ENCODE results near the gene VSTM2L.

VSTM2L gene

DNA sequence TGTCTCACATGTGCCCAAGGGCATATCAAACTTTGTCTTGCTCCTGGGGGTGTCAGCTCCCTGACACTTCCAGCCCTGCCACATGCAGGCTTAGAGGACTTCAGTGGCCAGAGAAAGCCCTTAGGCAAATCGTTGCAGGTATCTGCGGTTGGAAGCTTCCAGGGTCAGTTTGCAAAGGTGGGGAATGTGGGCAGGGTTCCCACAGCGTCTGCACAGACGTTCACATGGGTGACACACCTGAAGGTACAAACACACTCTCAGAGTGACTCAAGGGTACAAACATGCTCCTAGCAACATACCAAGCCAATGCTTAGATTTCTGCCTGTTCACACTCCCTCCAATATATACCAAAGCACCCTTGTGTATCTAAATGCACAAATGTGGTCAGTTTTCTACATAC lies 30.0 kb downstream of the VSTM2L start:
- H3K27ac ChIP-seq: no peak overlapping the region
- TF ChIP-seq, protein P1, sequence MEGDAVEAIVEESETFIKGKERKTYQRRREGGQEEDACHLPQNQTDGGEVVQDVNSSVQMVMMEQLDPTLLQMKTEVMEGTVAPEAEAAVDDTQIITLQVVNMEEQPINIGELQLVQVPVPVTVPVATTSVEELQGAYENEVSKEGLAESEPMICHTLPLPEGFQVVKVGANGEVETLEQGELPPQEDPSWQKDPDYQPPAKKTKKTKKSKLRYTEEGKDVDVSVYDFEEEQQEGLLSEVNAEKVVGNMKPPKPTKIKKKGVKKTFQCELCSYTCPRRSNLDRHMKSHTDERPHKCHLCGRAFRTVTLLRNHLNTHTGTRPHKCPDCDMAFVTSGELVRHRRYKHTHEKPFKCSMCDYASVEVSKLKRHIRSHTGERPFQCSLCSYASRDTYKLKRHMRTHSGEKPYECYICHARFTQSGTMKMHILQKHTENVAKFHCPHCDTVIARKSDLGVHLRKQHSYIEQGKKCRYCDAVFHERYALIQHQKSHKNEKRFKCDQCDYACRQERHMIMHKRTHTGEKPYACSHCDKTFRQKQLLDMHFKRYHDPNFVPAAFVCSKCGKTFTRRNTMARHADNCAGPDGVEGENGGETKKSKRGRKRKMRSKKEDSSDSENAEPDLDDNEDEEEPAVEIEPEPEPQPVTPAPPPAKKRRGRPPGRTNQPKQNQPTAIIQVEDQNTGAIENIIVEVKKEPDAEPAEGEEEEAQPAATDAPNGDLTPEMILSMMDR (IDR thresholded peaks at IDR 0.05; ENCODE audit: low read depth, low read length, missing control alignments): no peak
- DNase-seq: no peak
- in situ Hi-C loops (cut with HindIII; ENCODE audit: low pct_ligation_motif_present, low sequenced_read_pairs): no loop called here
- peaks cover 4% of the 10 kb centered on the region for H3K27me3 ChIP-seq (replicated peaks)
- no peak overlapping the region for H3K4me3 ChIP-seq (ENCODE audit: low read depth, low read length)
- no peaks in the 10 kb centered on the region for H3K36me3 ChIP-seq (replicated peaks)

DNA sequence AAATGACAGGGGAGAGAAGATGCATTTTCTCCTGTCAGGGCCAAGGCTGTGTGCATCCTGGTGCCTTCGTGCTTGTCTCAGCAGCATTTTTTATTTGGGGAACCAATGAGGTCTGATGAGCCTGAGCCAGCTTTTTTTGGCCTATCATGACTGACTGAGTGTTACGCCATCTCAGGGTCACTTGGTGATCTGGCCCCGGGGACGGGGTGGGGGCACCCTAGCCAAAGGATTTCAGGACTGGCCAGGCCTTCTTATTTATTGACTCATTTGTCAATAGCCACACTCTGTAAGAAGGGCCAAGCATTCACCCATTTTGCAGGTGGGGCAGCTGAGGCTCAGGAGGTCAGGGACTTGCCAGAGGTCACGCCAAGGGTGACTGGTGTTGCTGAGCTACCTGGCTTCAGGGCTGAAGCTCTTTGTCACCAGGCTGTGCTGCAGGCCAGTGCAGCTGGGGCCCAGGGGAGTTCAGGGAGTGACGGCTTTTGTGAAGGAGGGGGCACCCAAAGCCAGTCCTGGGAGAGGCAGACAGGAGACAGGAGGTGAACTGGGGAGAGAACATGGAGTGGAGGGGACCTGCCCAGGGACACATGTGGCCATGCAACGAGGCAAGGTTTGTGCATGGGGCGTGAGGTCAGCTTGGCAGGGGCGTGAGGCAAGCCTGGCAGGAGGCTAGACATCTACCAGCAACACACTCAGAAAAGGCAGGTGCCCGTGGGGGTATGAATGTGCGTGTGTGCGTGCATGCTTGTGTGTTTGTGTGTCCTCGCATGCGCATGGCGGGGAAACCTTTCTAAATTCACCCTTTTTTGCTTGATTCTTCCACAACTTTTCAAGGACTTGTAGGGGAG lies 31.1 kb downstream of the VSTM2L start:
- TF ChIP-seq, protein P1 (IDR thresholded peaks at IDR 0.05; ENCODE audit: low read depth, low read length, missing control alignments): no peak
- H3K4me3 ChIP-seq (ENCODE audit: low read depth, low read length): no peak overlapping the region
- in situ Hi-C loops (cut with HindIII; ENCODE audit: low pct_ligation_motif_present, low sequenced_read_pairs): no loop called here
- H3K36me3 ChIP-seq (replicated peaks): no peaks in the 10 kb centered on the region
- H3K27me3 ChIP-seq (replicated peaks): peaks cover 4% of the 10 kb centered on the region
- no peak overlapping the region for H3K27ac ChIP-seq
- no peak for DNase-seq

DNA sequence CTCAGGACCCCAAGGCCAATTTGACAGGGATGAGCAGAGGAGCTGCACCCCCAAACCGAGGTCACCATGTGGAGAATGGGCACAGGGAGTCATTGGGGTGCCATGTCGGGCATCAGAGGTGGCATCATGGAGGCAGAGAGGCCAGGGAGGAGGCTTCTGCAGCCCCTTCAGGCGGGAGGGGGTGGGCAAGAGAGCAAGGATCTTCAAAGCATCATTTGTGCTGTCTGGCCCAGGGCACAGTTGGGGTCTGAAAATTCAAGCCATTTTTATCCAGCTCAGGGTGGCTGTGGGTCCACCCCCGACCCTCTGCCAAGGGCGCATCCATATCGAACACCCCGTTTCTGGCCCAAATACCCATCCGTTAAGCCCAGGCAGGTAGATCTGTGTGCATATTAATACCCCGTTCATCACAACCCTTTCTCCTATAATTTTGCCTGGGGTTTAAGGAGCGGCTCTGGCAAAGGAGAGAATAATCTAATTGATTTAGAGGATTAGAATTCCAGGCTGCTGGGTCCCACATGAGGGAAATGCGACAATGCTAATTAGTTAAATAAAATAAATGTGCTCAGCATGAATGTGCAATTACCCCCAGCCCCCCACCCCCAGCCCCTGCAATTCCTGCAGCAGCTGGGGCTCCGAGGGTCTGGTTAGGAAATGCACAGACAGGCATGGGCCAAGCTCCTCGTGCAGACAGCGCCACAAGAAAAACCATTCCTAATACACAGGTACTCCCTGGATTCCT lies 31.9 kb downstream of the VSTM2L start:
- Histone ChIP-seq H3K27me3 (replicated peaks) (peaks cover 4% of the 10 kb centered on the region), H3K36me3 (replicated peaks) (no peaks in the 10 kb centered on the region), H3K4me3 (ENCODE audit: low read depth, low read length) (no peak overlapping the region), H3K27ac (no peak overlapping the region)
- DNase-seq: no peak
- TF ChIP-seq, protein P1 (IDR thresholded peaks at IDR 0.05; ENCODE audit: low read depth, low read length, missing control alignments): no peak
- in situ Hi-C loops (cut with HindIII; ENCODE audit: low pct_ligation_motif_present, low sequenced_read_pairs): no loop called here

- Histone ChIP-seq H3K4me3 (ENCODE audit: low read depth, low read length) (no peak overlapping the region), H3K36me3 (replicated peaks) (no peaks in the 10 kb centered on the region), H3K27me3 (replicated peaks) (no peaks in the 10 kb centered on the region), H3K27ac (no peak overlapping the region)
- TF ChIP-seq, protein P1 (IDR thresholded peaks at IDR 0.05; ENCODE audit: low read depth, low read length, missing control alignments): no peak
- peak; percentile 27 for DNase-seq
- in situ Hi-C loops (cut with HindIII; ENCODE audit: low pct_ligation_motif_present, low sequenced_read_pairs): no loop called here
These were observed 32.5 kb downstream of the VSTM2L start for GRCh38 chr20:37935435-37935834.

GRCh38 chr20:37936041-37936440 lies 33.1 kb downstream of the VSTM2L start:
- no peak for DNase-seq
- Histone ChIP-seq H3K27ac (no peak overlapping the region), H3K36me3 (replicated peaks) (no peaks in the 10 kb centered on the region), H3K27me3 (replicated peaks) (no peaks in the 10 kb centered on the region), H3K4me3 (ENCODE audit: low read depth, low read length) (no peak overlapping the region)
- TF ChIP-seq, protein P1 (IDR thresholded peaks at IDR 0.05; ENCODE audit: low read depth, low read length, missing control alignments): no peak
- in situ Hi-C loops (cut with HindIII; ENCODE audit: low pct_ligation_motif_present, low sequenced_read_pairs): no loop called here
